Measurements from ENCODE around the gene MYO18A.
A peak's percentile ranks its signal among the peaks of the same experiment; 100 is the strongest.
"Not testable (repeated sequence)": the region's sequence is repeated elsewhere in the genome, so short reads cannot be mapped to it uniquely, and the experiment has no call there.

The MYO18A gene

GRCh38 chr17:29180034-29180787 is at the start of gene MYO18A:
Gene MYO18A (minus strand): TSS chr17:29180398. CDS start chr17:29166940, 13,458 bp downstream.
- peak; percentile 52 for DNase-seq (ENCODE audit: low read depth)

- no peak for DNase-seq (ENCODE audit: low read depth)
Observed at GRCh38 chr17:29225396-29225795, 45.2 kb upstream of the MYO18A start.

- DNase-seq (ENCODE audit: low read depth) = not testable (repeated sequence)
Observed at GRCh38 chr17:29221338-29221737, 41.1 kb upstream of the MYO18A start.

- DNase-seq (ENCODE audit: low read depth) = peak; percentile 44
Observed at GRCh38 chr17:29219378-29220047, 39.3 kb upstream of the MYO18A start.

GRCh38 chr17:29216856-29217255 is 36.7 kb upstream of the MYO18A start:
- DNase-seq (ENCODE audit: low read depth) = no peak

- no peak for DNase-seq (ENCODE audit: low read depth)
Observed at GRCh38 chr17:29216181-29216580, 36.0 kb upstream of the MYO18A start.

- no peak for DNase-seq (ENCODE audit: low read depth)
Observed at GRCh38 chr17:29215717-29216116, 35.5 kb upstream of the MYO18A start.

- no peak for DNase-seq (ENCODE audit: low read depth)
Observed at GRCh38 chr17:29215174-29215573, 35.0 kb upstream of the MYO18A start.

- DNase-seq (ENCODE audit: low read depth) = no peak
Observed at GRCh38 chr17:29214215-29215146, 34.3 kb upstream of the MYO18A start.

- no peak for DNase-seq (ENCODE audit: low read depth)
Observed at GRCh38 chr17:29212681-29213121, 32.5 kb upstream of the MYO18A start.

GRCh38 chr17:29212094-29212631 is 32.0 kb upstream of the MYO18A start:
- no peak for DNase-seq (ENCODE audit: low read depth)

GRCh38 chr17:29210879-29211278 is 30.7 kb upstream of the MYO18A start:
- DNase-seq (ENCODE audit: low read depth) = no peak

GRCh38 chr17:29209073-29209472 is 28.9 kb upstream of the MYO18A start:
- DNase-seq (ENCODE audit: low read depth) = no peak

GRCh38 chr17:29207975-29208374 is 27.8 kb upstream of the MYO18A start:
- no peak for DNase-seq (ENCODE audit: low read depth)

- DNase-seq (ENCODE audit: low read depth) = no peak
Observed at GRCh38 chr17:29205047-29205446, 24.8 kb upstream of the MYO18A start.

- not testable (repeated sequence) for DNase-seq (ENCODE audit: low read depth)
Observed at GRCh38 chr17:29204068-29204804, 24.0 kb upstream of the MYO18A start.

- DNase-seq (ENCODE audit: low read depth) = no peak
Observed at GRCh38 chr17:29197516-29198272, 17.5 kb upstream of the MYO18A start.

GRCh38 chr17:29196769-29197515 is 16.7 kb upstream of the MYO18A start:
- DNase-seq (ENCODE audit: low read depth) = no peak

- DNase-seq (ENCODE audit: low read depth) = no peak
Observed at GRCh38 chr17:29195465-29196081, 15.4 kb upstream of the MYO18A start.

Data from stimulated activated CD8-positive, alpha-beta memory T cell treated with anti-CD3 and anti-CD28 coated beads, Interleukin-7, amount 100 ng/mL, for 24 hours (primary cell).